Activated T-cell treated with anti-CD3 and anti-CD28 coated beads for 1 hour (primary cell): Measurements from ENCODE around the gene ADCY5.

Source experiments
- DNase-seq: peaks from one replicate; pipeline ENCODE4 v3.0.0-alpha.2; 2020; ENCODE audit warnings: low read depth

Gene ADCY5

GRCh38 chr3:123369085-123369484 is 79.8 kb downstream of the ADCY5 start:
- DNase-seq = no peak

GRCh38 chr3:123367467-123368154 is 81.3 kb downstream of the ADCY5 start:
- no peak for DNase-seq

- no peak for DNase-seq
These were observed 83.3 kb downstream of the ADCY5 start for GRCh38 chr3:123365450-123366143.

GRCh38 chr3:123361071-123361470 is 87.8 kb downstream of the ADCY5 start:
- no peak for DNase-seq

- DNase-seq = no peak
These were observed 91.6 kb downstream of the ADCY5 start for GRCh38 chr3:123357275-123357674.

- no peak for DNase-seq
These were observed 95.0 kb downstream of the ADCY5 start for GRCh38 chr3:123353850-123354233.

- no peak for DNase-seq
These were observed 95.6 kb downstream of the ADCY5 start for GRCh38 chr3:123353227-123353849.

- no peak for DNase-seq
These were observed 96.7 kb downstream of the ADCY5 start for GRCh38 chr3:123352134-123352554.

GRCh38 chr3:123351501-123351900 is 97.4 kb downstream of the ADCY5 start:
- DNase-seq = no peak

GRCh38 chr3:123350971-123351370 is 97.9 kb downstream of the ADCY5 start:
- no peak for DNase-seq

- no peak for DNase-seq
These were observed 99.1 kb downstream of the ADCY5 start for GRCh38 chr3:123349566-123350435.

- DNase-seq = no peak
These were observed 99.7 kb downstream of the ADCY5 start for GRCh38 chr3:123349201-123349535.

GRCh38 chr3:123348471-123349200 is 100.3 kb downstream of the ADCY5 start:
- DNase-seq = no peak

GRCh38 chr3:123347691-123348264 is 101.1 kb downstream of the ADCY5 start:
- no peak for DNase-seq

- no peak for DNase-seq
These were observed 101.7 kb downstream of the ADCY5 start for GRCh38 chr3:123347205-123347604.

- DNase-seq = no peak
These were observed 102.9 kb downstream of the ADCY5 start for GRCh38 chr3:123346021-123346420.

GRCh38 chr3:123344907-123345594 is 103.8 kb downstream of the ADCY5 start:
- no peak for DNase-seq

GRCh38 chr3:123344175-123344906 is 104.5 kb downstream of the ADCY5 start:
- DNase-seq = no peak

- no peak for DNase-seq
These were observed 105.4 kb downstream of the ADCY5 start for GRCh38 chr3:123343296-123344174.
